VCaP (cell line): ENCODE measurements around the gene ABLIM3.

ENCODE experiments used
- H3K27ac ChIP-seq: fragments of 450-650 bp; 2 replicates; pipeline ENCODE4 v1.5.1; 2017
- TF ChIP-seq, protein P1 (sequence below): fragments of 450-650 bp; conservative IDR thresholded peaks from 2 replicates; pipeline ENCODE4 v1.5.1; 2017; ENCODE audit warnings: mild to moderate bottlenecking, moderate library complexity

ABLIM3 gene

DNA sequence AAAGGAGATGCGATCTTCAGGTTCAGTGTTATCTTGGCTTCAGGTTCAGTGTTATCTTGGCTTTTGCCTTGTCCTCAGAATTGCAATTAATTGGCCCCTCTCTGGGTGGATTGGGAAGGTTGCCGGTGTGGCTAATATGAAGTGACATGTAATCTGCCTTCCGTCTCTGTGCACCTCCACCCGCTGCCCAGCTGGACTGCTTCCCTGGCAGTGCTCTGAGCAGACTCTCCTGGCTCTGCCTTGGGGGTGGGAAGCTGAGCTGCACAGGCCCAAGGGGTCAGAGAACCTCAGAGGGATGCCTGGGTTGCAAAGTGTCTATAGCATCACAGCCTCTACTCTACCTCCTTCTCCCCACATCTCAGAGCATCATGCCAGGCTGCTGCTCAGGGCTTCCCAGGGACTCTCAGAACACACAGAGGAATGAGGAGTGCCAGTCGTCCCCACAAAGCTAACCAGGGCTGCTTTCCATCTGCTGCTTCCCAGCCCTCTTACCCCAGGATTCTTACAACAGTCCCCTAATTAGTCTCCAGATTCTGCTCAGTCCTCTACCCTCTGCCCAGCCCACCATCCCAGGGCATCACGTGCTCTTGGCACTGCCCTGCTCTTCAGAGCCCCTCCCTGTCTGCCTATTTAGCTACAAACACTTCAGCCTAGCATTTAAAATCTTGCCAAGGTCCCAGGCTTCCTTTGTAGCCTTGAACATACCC, 76.0 kb downstream of the ABLIM3 start:
- H3K27ac ChIP-seq: no peak overlapping the region
- TF ChIP-seq, protein P1, sequence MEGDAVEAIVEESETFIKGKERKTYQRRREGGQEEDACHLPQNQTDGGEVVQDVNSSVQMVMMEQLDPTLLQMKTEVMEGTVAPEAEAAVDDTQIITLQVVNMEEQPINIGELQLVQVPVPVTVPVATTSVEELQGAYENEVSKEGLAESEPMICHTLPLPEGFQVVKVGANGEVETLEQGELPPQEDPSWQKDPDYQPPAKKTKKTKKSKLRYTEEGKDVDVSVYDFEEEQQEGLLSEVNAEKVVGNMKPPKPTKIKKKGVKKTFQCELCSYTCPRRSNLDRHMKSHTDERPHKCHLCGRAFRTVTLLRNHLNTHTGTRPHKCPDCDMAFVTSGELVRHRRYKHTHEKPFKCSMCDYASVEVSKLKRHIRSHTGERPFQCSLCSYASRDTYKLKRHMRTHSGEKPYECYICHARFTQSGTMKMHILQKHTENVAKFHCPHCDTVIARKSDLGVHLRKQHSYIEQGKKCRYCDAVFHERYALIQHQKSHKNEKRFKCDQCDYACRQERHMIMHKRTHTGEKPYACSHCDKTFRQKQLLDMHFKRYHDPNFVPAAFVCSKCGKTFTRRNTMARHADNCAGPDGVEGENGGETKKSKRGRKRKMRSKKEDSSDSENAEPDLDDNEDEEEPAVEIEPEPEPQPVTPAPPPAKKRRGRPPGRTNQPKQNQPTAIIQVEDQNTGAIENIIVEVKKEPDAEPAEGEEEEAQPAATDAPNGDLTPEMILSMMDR: no peak

DNA sequence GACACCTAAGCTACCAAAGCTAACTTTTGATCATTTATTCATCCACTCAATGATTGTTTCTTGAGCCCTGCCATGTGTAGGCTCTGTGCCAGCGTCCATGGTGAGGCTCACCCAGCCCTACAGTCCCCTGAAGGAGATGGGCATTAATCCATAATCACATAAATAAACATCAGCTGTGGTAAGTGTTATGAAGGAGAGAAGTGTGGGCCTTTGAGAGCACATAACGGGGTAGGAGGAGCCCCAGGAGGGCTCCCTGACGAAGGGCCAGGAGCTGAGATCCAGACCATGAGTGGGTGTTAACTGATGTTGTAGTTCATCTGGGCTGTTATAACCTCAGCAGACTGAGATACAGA, 76.5 kb downstream of the ABLIM3 start:
- TF ChIP-seq, protein P1: no peak
- H3K27ac ChIP-seq: no peak overlapping the region

DNA sequence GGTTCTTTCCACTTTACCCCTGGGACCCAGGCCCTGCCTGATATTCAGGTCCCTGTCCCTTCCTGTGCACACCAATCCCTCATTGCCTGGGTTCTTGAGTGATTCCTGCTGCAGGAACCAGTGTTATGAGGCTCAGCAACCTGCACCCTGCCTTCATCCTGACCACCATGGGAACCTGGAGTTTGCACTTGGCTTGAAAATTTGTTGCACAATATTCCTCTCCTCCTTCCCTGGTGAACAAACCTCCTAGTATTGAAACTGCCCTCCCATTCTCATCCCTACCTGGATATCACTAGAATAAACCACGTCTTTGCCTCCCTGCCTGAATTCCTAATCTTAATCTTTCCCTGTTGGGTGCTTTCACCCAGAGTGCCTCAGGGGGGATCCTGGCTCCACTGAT, 78.3 kb downstream of the ABLIM3 start:
- TF ChIP-seq, protein P1: no peak

DNA sequence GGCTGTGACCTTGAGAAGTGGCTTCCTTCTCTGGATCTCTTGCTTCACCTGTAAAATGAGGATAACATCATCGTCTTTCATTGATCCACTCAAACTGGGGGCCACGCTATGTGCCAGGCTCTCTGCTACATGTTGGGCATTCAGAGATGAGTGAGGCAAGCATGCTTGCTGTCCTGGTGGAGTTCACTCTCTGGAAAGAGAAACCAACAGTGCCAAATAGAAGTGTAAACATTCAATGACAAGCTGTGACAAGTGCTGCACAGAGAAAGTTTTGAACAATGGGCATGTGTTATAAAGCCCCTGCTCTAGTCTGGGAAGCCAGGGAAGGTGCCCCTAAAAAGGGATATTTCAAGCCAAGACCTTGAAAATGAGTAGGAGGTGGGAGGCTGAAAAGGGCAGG, 79.5 kb downstream of the ABLIM3 start:
- TF ChIP-seq, protein P1: no peak
- H3K27ac ChIP-seq: peak overlapping the region; percentile 94

More for the DNA sequence above, 78.3 kb downstream of the ABLIM3 start:
- H3K27ac ChIP-seq: peak overlapping the region; percentile 94

DNA sequence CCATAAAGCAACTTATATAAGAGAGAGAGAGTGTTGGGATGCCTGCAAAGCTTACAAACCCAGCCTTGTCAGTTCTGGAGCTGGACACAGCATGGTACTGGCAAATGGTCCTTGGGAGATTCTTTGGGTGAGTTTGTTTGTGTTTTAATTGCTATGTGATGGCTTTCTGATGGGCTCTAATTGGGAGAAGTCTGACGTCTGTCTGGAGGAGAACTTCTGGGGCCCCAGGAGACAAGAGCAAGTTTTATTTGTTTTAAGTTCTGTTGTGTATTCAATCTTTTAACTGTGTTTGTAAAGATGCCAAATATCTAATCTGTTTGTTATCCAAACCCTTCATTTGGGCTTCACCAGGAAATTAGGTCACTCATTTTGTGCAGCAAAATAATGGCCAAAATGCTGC, 80.0 kb downstream of the ABLIM3 start:
- TF ChIP-seq, protein P1: no peak
- peak overlapping the region; percentile 94 for H3K27ac ChIP-seq

DNA sequence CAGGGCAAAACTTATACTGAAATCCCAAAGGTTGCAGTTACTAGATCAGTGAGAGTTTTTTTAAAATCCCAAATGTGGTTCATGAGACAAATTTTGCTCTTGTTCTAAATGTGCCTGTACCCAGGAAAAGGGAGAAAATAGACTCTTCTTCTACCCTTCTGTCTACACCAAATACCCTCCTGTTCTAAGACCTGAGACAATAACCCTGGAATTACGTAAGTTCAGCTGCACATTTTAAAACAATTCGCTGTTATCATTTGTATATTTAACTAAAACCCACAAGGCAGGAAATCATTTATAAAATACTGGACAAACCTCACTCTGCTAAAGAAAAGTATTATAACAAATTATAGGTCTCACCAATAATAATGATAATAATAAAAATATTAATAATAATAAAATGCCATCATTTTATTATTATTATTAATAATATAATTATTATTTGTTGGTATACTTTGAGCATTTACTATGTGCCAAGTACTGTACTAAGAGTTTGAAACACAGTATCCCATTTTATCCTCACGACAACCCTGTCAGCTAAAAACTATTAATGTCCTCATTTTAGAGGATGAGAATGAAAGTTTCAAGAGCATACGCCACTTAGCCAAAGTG, 80.5 kb downstream of the ABLIM3 start:
- peak overlapping the region; percentile 94 for H3K27ac ChIP-seq
- TF ChIP-seq, protein P1: no peak

DNA sequence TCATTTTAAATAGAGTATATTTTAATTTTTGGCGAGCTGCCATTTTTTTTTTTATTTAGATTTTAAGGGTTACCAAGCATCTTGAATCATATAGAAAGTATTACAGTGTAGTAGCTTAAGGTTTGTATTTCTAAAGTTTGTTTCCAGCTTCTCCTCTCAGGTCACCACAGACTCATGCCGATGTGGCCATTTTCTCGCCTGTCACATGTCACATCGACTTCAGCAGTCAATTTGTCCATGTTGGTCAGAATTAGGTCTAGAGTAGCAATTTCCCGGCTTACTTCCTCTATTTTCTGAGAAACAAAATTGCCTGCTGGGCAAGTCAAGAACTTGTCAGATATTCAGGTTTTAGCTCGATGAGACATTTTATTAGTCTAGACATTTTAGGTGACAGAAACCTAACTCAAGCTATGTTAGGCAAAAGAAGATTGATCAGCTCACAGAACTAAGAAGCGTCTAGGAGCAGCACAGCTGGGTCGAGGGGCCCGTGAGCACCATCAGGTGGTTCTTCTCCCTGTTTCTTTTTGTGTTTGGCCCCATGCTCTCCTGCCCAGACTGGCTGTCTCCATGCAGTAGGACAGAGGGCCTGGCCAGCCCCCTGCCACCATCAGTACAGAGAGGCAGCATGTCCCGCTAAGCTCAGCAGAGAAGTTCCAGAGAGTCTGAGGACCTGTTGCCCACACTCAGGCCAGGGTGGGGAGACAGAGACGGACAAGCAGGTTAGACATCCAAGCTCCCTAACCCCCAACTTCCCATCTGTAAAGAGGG, 82.0 kb downstream of the ABLIM3 start:
- TF ChIP-seq, protein P1: no peak
- peak overlapping the region; percentile 94 for H3K27ac ChIP-seq
